ENCODE results near the gene ZNF789. TPM values are rescaled to one million over a fixed set of nuclear protein-coding genes. Genes with fewer than 3 reads are reported as not detected.

Gene ZNF789
- total and polyA plus RNA-seq, 2 donors (not counting 3 experiments of a cell fraction or from before 2014, with no cell fraction given): 11.6 to 21.6 TPM

GRCh38 chr7:99525713-99526440 is 53.2 kb downstream of the ZNF789 start:
- peaks cover 12% of the 10 kb centered on the region in 2 experiments for H3K36me3 ChIP-seq (ENCODE audit: control insufficient read depth in 2 of 2, extremely low read depth in 1 of 2, insufficient read depth in 2 of 2, low read length in 2 of 2)
- no peaks in the 10 kb centered on the region for H4K20me1 ChIP-seq (replicated peaks; ENCODE audit: control insufficient read depth, extremely low read depth, insufficient read depth, low read length)
- no peaks in the 10 kb centered on the region for H3K4me1 ChIP-seq (ENCODE audit: control insufficient read depth, extremely low read depth, insufficient read depth, low read length)
- H2AFZ ChIP-seq (ENCODE audit: low read depth, low read length): no peak overlapping the region
- no peaks in the 10 kb centered on the region for H3K79me2 ChIP-seq (ENCODE audit: control insufficient read depth, insufficient read depth, low read length)
- no peak overlapping the region for H3K27ac ChIP-seq (ENCODE audit: insufficient read depth, low read depth, low read length)
- BruUV-seq (replicated peaks): no TSS peak
- dilution Hi-C loops (cut with MboI; ENCODE audit: extremely low pct_ligation_motif_present, low sequenced_read_pairs): no loop called here
- no peaks in the 10 kb centered on the region for H3K27me3 ChIP-seq (ENCODE audit: control insufficient read depth in 2 of 2, insufficient read depth in 2 of 2, low read length in 2 of 2)
- peaks cover 2% of the 10 kb centered on the region for H3K9me3 ChIP-seq (replicated peaks; ENCODE audit: control insufficient read depth, insufficient read depth, low read length)
- no peak overlapping the region for H3K4me3 ChIP-seq (replicated peaks in 1 of 3; ENCODE audit: insufficient read depth in 1 of 3, low read depth in 1 of 3, low read length in 3 of 3)
- no peak for FAIRE-seq
- intact Hi-C loops (cut with micrococcal nuclease): no loop called here
- no peak for DNase-seq (ENCODE audit: low read depth, low spot score)
- ChIA-PET POLR2A (no interaction called here), CTCF (interaction anchor here (0.5 to 1.3 kb wide), 9 partner anchors 9 to 422 kb away, joined by 3 to 18 read pairs (median 3); partner anchors contain the start of genes GJC3 and ZSCAN25)
- no peaks in the 10 kb centered on the region for H3K9me1 ChIP-seq (replicated peaks; ENCODE audit: control insufficient read depth, extremely low read depth, insufficient read depth, low read length)
- no peak overlapping the region for H3K4me2 ChIP-seq (ENCODE audit: insufficient read depth, low read length)
- no peak for TF ChIP-seq MYC (IDR thresholded peaks at IDR 0.05; ENCODE audit: low read depth, low read length)
- no peak for TF ChIP-seq CTCF (IDR thresholded peaks at IDR 0.05; ENCODE audit: extremely low read depth in 1 of 2, insufficient read depth in 1 of 2, low read depth in 1 of 2, low read length in 2 of 2)
- TF ChIP-seq GATA2 (IDR thresholded peaks at IDR 0.05; ENCODE audit: insufficient read depth, insufficient read length, low read depth, low read length): no peak
- TF ChIP-seq POLR2A (IDR thresholded peaks at IDR 0.05; ENCODE audit: low read depth, low read length): no peak
- no peak for TF ChIP-seq MAX (IDR thresholded peaks at IDR 0.05; ENCODE audit: insufficient read depth, insufficient read length)
- TF ChIP-seq FOS (IDR thresholded peaks at IDR 0.05; ENCODE audit: borderline replicate concordance, insufficient read depth, low read length): no peak
- no peak overlapping the region for H3K9ac ChIP-seq (replicated peaks; ENCODE audit: extremely low read depth, insufficient read depth, low read length)
